A673 (cell line): ENCODE results near the gene SLC4A7.

Source experiments
- EZH2 ChIP-seq: fragments of 200-600 bp; sonication (generic); IDR thresholded peaks from 2 replicates; pipeline ENCODE4 v1.6.1; 2017; ENCODE audit warnings: borderline replicate concordance, low read depth, mild to moderate bottlenecking, mixed read lengths, antibody characterized with exemption, low read length; ENCODE audit not compliant: poor library complexity, severe bottlenecking
- TF ChIP-seq, protein P1 (sequence below): fragments of 300-800, 200-600 bp; sonication (generic); conservative IDR thresholded peaks from 2 replicates; pipeline ENCODE4 v1.5.1; 2017; ENCODE audit warnings: low read depth, mild to moderate bottlenecking, antibody characterized with exemption, low read length, moderate library complexity, mixed read lengths

DNA sequence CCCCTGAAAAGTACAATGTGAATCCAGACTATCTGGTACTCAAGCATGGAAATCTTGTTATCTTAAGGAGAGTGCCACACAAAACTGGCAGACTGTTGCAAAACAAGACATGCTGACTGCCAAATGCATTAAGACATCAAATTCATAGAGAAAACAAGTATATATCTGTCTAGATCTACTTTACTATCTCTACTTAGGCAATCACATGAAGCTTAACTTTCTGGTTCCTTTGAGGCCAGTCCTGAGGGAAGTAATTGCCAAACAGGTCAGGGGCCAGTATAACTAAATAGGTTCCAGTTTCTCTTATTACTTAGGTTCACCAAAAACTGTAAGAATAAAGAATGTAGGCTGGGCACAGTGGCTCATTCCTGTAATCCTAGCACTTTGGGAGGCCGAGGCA lies 15.9 kb upstream of the SLC4A7 start:
- no peak for TF ChIP-seq EZH2
- TF ChIP-seq, protein P1, sequence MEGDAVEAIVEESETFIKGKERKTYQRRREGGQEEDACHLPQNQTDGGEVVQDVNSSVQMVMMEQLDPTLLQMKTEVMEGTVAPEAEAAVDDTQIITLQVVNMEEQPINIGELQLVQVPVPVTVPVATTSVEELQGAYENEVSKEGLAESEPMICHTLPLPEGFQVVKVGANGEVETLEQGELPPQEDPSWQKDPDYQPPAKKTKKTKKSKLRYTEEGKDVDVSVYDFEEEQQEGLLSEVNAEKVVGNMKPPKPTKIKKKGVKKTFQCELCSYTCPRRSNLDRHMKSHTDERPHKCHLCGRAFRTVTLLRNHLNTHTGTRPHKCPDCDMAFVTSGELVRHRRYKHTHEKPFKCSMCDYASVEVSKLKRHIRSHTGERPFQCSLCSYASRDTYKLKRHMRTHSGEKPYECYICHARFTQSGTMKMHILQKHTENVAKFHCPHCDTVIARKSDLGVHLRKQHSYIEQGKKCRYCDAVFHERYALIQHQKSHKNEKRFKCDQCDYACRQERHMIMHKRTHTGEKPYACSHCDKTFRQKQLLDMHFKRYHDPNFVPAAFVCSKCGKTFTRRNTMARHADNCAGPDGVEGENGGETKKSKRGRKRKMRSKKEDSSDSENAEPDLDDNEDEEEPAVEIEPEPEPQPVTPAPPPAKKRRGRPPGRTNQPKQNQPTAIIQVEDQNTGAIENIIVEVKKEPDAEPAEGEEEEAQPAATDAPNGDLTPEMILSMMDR = no peak
